DND-41 (cell line): ENCODE results near the gene ADAMTSL2.

Experiments
- EZH2 ChIP-seq: IDR thresholded peaks from 3 replicates; pipeline ENCODE4 v1.6.1; 2012; ENCODE audit warnings: borderline replicate concordance, low read depth, mild to moderate bottlenecking, moderate library complexity, low read length, inconsistent platforms; ENCODE audit not compliant: severe bottlenecking
- TF ChIP-seq, protein P1 (sequence below): IDR thresholded peaks from 2 replicates; pipeline ENCODE4 v1.5.1; 2012; ENCODE audit warnings: borderline replicate concordance, low read length, moderate library complexity, mild to moderate bottlenecking; ENCODE audit not compliant: poor library complexity, severe bottlenecking; ENCODE audit errors: extremely low read depth

DNA sequence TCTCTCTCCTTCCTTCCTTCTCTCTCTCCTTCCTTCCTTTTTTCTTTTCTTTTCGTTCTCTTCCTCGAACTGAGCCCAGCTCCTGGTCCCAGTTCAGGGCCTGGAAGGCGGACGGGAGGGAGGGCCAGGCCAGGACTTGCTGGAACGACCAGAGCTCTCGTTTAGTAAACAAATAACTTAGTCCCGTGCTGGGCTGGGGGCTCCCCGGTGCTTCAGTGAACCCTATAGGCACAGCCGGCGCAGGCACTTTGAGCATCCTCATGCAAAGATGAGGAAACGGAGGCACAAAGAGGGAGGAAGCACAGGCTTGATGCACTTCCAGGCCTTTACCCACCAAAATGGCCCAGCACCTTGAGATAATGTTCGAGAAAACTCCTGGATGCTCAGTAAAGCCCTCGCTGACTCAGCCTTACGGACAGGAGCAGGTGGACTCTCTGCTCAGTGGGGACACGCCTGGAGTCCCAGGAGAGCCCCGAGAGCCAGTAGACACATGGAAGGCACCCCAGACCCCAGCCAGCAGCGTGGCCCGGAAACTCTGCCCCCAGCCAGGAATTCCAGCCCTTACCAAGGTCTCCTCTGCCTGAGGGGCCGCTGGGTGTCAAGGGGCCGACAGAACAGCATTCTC lies 55.8 kb downstream of the ADAMTSL2 start:
- TF ChIP-seq, protein P1, sequence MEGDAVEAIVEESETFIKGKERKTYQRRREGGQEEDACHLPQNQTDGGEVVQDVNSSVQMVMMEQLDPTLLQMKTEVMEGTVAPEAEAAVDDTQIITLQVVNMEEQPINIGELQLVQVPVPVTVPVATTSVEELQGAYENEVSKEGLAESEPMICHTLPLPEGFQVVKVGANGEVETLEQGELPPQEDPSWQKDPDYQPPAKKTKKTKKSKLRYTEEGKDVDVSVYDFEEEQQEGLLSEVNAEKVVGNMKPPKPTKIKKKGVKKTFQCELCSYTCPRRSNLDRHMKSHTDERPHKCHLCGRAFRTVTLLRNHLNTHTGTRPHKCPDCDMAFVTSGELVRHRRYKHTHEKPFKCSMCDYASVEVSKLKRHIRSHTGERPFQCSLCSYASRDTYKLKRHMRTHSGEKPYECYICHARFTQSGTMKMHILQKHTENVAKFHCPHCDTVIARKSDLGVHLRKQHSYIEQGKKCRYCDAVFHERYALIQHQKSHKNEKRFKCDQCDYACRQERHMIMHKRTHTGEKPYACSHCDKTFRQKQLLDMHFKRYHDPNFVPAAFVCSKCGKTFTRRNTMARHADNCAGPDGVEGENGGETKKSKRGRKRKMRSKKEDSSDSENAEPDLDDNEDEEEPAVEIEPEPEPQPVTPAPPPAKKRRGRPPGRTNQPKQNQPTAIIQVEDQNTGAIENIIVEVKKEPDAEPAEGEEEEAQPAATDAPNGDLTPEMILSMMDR, result no peak
- no peak for TF ChIP-seq EZH2
